Trophoblast cell (in vitro differentiated cells and primary cell): ENCODE measurements around the gene SH3GLB2.

Source experiments
- DNase-seq, 2 donors: peaks; one replicate each; pipeline ENCODE4 v3.0.0-alpha.2; 2016
- H2AFZ ChIP-seq: 2 replicates; pipeline ENCODE4 v1.6.1; 2013; ENCODE audit warnings: low read length, moderate library complexity, mild to moderate bottlenecking; ENCODE audit not compliant: insufficient read depth, poor library complexity
- H2AK5ac ChIP-seq: 2 replicates; pipeline ENCODE4 v1.6.1; 2013; ENCODE audit warnings: mild to moderate bottlenecking, low read length
- H2BK120ac ChIP-seq: 2 replicates; pipeline ENCODE4 v1.6.1; 2013; ENCODE audit warnings: low read length, mild to moderate bottlenecking, moderate library complexity; ENCODE audit not compliant: insufficient read depth, poor library complexity
- H2BK12ac ChIP-seq: 2 replicates; pipeline ENCODE4 v1.6.1; 2013; ENCODE audit warnings: mild to moderate bottlenecking, low read length, moderate library complexity
- H2BK5ac ChIP-seq: 2 replicates; pipeline ENCODE4 v1.6.1; 2013; ENCODE audit warnings: low read length, low read depth, moderate library complexity, mild to moderate bottlenecking; ENCODE audit not compliant: poor library complexity
- H3K14ac ChIP-seq: 2 replicates; pipeline ENCODE4 v1.6.1; 2013; ENCODE audit warnings: mild to moderate bottlenecking, low read length
- H3K18ac ChIP-seq: 2 replicates; pipeline ENCODE4 v1.6.1; 2013; ENCODE audit warnings: mild to moderate bottlenecking, low read length
- H3K23ac ChIP-seq: 2 replicates; pipeline ENCODE4 v1.6.1; 2013; ENCODE audit warnings: low read length
- H3K27ac ChIP-seq: 2 replicates; pipeline ENCODE4 v1.5.1; 2013; ENCODE audit warnings: low read depth, mild to moderate bottlenecking, inconsistent platforms, low read length, moderate library complexity
- H3K27me3 ChIP-seq: 2 replicates; pipeline ENCODE4 v1.6.1; 2013; ENCODE audit warnings: inconsistent platforms, mild to moderate bottlenecking, low read length, moderate library complexity; ENCODE audit not compliant: insufficient read depth
- H3K36me3 ChIP-seq, 2 experiments: 1 replicate in 1 of 2; 2 replicates in 1 of 2; pipeline ENCODE4 v1.6.1; 2013; ENCODE audit warnings: low read length in 2 of 2, mild to moderate bottlenecking in 2 of 2, moderate library complexity in 1 of 2; ENCODE audit not compliant: insufficient read depth in 2 of 2, control insufficient read depth in 1 of 2
- H3K4ac ChIP-seq: 2 replicates; pipeline ENCODE4 v1.6.1; 2013; ENCODE audit warnings: low read depth, mild to moderate bottlenecking, low read length, moderate library complexity
- H3K4me1 ChIP-seq, 2 experiments: 1 replicate in 1 of 2; 2 replicates in 1 of 2; pipeline ENCODE4 v1.6.1; 2013; ENCODE audit warnings: low read length in 2 of 2, mild to moderate bottlenecking in 2 of 2, moderate library complexity in 1 of 2; ENCODE audit not compliant: insufficient read depth in 2 of 2, control insufficient read depth in 1 of 2
- H3K4me2 ChIP-seq: 2 replicates; pipeline ENCODE4 v1.6.1; 2013; ENCODE audit warnings: inconsistent platforms, mild to moderate bottlenecking, low read length, moderate library complexity
- H3K4me3 ChIP-seq: 2 replicates; pipeline ENCODE4 v1.5.1; 2013; ENCODE audit warnings: mild to moderate bottlenecking, low read depth, low read length, inconsistent platforms
- H3K79me1 ChIP-seq: one replicate; pipeline ENCODE4 v1.6.1; 2013; ENCODE audit warnings: low read length
- H3K79me2 ChIP-seq: 2 replicates; pipeline ENCODE4 v1.6.1; 2013; ENCODE audit warnings: low read length, mild to moderate bottlenecking; ENCODE audit not compliant: control insufficient read depth, insufficient read depth, poor library complexity
- H3K9ac ChIP-seq: 2 replicates; pipeline ENCODE4 v1.6.1; 2013; ENCODE audit warnings: mild to moderate bottlenecking, low read length
- H3K9me3 ChIP-seq: 2 replicates; pipeline ENCODE4 v1.6.1; 2013; ENCODE audit warnings: low read depth, mild to moderate bottlenecking, control low read depth, inconsistent platforms, low read length; ENCODE audit not compliant: insufficient read depth
- H4K12ac ChIP-seq: 2 replicates; pipeline ENCODE4 v1.6.1; 2013; ENCODE audit warnings: low read depth, mild to moderate bottlenecking, low read length, moderate library complexity
- H4K8ac ChIP-seq: 2 replicates; pipeline ENCODE4 v1.6.1; 2013; ENCODE audit warnings: low read depth, mild to moderate bottlenecking, low read length, moderate library complexity
- H4K91ac ChIP-seq: one replicate; pipeline ENCODE4 v1.6.1; 2013; ENCODE audit warnings: low read depth, mild to moderate bottlenecking, low read length, moderate library complexity
- WGBS: extraction: QIAGEN DNeasy Blood & Tissue Kit; methylation state at CpG from one replicate; pipeline ENCODE4 v1.1.7; 2013; ENCODE audit warnings: missing lambda C conversion rate; ENCODE audit not compliant: insufficient read length, insufficient coverage; ENCODE audit errors: extremely low coverage; 5-methylcytosine and 5-hydroxymethylcytosine counted together

Gene SH3GLB2

DNA sequence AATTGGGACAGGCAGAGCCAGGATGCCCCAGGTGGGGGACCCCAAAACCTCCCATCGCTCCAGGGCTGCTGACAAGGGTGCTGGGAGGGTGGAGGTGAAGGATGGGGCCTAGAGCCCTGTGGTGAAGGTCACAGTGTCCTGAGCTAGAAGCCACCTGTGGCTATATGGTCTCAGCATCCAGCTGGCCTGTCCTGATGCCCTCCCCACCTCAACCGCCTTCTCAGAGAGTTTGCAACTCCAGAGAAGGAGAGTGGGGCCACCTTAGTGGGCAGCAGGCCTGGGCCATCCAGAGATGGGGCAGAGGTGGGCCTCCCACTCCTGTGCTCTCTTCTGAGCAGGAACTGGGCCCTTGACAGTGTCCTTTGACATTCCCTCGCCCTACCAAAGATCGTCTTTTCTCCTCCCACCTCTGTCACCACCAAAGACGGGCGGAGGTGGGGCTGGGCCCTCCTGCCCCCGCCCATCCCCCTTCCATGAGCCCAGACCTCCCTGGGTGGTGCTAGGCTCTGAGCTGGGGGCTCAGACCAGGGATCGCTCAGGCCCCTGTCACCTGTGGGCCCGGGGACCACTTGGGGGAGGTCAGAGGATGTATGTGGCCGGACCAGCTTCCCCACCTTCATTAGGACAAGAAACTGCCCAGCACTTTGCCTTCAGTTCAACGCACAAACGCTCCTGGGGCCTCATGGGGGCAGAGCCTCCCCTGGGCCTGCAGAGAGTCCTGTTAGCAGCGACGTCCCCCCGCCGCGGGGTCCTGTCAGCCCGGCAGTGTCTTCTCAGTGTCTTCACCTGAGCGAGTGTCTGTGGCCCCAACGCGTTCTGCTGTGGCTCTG, 42.8 kb upstream of the SH3GLB2 start:
- Histone ChIP-seq H4K91ac (no peak overlapping the region), H2BK12ac (no peak overlapping the region), H3K9me3 (peaks cover 2% of the 10 kb centered on the region), H3K4ac (no peak overlapping the region), H3K9ac (no peak overlapping the region), H3K79me1 (no peaks in the 10 kb centered on the region), H2AK5ac (no peak overlapping the region), H3K4me1 (no peaks in the 10 kb centered on the region), H3K14ac (no peak overlapping the region), H4K12ac (no peak overlapping the region), H3K23ac (no peak overlapping the region), H2AFZ (no peak overlapping the region), H3K18ac (no peak overlapping the region), H2BK5ac (no peak overlapping the region), H3K36me3 (peaks cover 43 to 45% of the 10 kb centered on the region in 2 experiments), H2BK120ac (no peak overlapping the region), H3K27ac (no peak overlapping the region), H3K4me2 (no peak overlapping the region), H4K8ac (no peak overlapping the region), H3K4me3 (no peak overlapping the region), H3K79me2 (no peaks in the 10 kb centered on the region), H3K27me3 (no peaks in the 10 kb centered on the region)
- no peak for DNase-seq
- WGBS, result no CpG with 5 or more reads among the region's 21 CpGs

DNA sequence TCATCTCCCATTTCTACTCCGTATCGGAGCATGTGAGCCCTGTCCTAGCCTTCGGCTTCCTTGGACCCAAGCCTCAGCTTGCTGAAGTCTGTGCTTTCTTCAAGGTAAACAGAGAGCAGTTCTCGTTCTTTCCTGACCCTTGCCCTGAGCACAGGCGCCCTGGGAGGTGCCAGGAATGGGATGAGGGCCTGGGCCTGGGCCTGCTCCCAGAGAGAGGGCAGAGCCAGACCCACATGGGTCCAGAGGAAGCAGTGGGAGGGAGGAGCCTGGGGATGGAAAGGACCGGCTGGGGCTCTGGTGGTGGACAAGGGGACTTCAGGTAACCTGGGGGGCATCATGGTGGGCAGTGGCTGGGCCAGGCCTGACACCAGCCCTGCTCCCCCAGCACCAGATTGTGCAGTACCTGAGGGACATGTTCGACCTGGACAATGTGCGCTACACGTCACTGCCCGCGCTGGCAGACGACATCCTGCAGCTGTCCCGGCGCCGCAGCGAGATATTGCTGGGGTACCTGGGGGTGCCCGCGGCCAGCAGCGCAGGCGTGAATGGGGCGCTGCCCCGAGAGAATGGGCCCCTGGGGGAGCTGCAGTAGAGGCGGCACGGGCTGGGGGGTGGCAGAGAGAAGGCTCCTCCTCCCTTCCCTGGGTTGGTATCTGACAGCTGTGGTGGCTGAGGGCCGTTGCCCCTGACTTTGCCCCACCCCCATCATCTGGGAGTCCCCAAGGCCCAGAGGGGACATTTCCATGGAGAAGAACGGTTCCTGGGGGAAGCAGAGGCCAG, 41.9 kb upstream of the SH3GLB2 start:
- Histone ChIP-seq H3K79me1 (no peaks in the 10 kb centered on the region), H2AFZ (no peak overlapping the region), H3K27me3 (no peaks in the 10 kb centered on the region), H4K91ac (no peak overlapping the region), H3K4ac (no peak overlapping the region), H3K18ac (no peak overlapping the region), H3K14ac (no peak overlapping the region), H2BK5ac (no peak overlapping the region), H2BK12ac (no peak overlapping the region), H3K9me3 (peaks cover 2% of the 10 kb centered on the region), H3K36me3 (peaks cover 50% of the 10 kb centered on the region in 2 experiments), H3K79me2 (no peaks in the 10 kb centered on the region), H3K4me3 (no peak overlapping the region), H3K23ac (no peak overlapping the region), H3K4me2 (no peak overlapping the region), H3K27ac (no peak overlapping the region), H2BK120ac (no peak overlapping the region), H2AK5ac (no peak overlapping the region), H3K9ac (no peak overlapping the region), H4K12ac (peak overlapping the region; percentile 44), H3K4me1 (no peaks in the 10 kb centered on the region), H4K8ac (no peak overlapping the region)
- DNase-seq, result no peak
- no CpG with 5 or more reads among the region's 26 CpGs for WGBS

DNA sequence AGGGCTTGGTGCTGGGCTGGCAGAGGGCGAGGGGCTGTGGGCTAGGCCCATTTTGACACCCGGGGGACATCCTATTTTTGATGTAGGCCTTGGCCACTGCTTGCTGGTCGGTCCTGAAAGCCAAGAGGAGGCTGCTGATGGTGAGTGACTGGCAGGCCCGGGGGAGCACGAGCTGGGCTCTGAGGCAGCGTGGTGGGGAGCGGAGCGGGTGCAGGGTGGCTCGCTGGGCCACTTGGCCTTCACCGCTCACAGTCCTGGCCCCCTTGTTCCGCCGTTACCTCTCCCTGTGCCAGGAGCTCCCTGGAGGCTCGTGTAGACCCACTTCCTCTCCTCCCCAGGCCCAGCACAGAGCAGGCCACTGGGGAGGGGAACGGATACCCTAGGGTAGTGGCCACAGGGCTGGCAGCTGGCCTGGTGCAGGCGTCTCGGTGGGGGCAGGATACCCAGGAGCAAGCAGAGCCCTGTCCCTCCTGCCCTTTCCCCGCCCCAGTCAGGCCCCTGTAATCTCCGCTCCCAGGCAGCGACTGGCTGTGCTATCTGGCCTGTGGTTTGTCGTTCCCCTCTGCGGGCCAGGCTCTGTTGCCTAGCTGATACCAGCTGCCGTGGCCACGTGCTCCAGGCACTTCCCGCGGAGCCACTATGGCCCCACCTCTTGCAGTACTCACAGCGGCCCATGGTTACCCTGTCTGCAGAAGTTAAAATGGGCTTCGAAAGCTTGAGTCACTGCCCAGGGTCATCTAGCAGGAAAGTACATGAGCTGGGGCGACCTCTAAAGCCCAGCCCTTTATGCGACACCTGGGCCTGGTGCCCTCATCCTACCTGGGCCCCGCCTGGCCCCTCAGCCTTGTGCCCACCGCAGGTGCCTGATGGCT, 41.1 kb upstream of the SH3GLB2 start:
- Histone ChIP-seq H3K79me1 (no peaks in the 10 kb centered on the region), H3K36me3 (peaks cover 54 to 56% of the 10 kb centered on the region in 2 experiments), H2AFZ (no peak overlapping the region), H3K27me3 (no peaks in the 10 kb centered on the region), H4K91ac (no peak overlapping the region), H2AK5ac (no peak overlapping the region), H3K14ac (no peak overlapping the region), H3K18ac (no peak overlapping the region), H4K8ac (no peak overlapping the region), H2BK12ac (no peak overlapping the region), H2BK5ac (no peak overlapping the region), H3K4me1 (no peaks in the 10 kb centered on the region), H3K79me2 (no peaks in the 10 kb centered on the region), H3K4ac (no peak overlapping the region), H3K4me2 (no peak overlapping the region), H4K12ac (no peak overlapping the region), H3K9me3 (peaks cover 2% of the 10 kb centered on the region), H3K27ac (no peak overlapping the region), H3K23ac (no peak overlapping the region), H3K9ac (no peak overlapping the region), H2BK120ac (no peak overlapping the region), H3K4me3 (no peak overlapping the region)
- DNase-seq, result peak; percentile 33 to 34
- no CpG with 5 or more reads among the region's 31 CpGs for WGBS

DNA sequence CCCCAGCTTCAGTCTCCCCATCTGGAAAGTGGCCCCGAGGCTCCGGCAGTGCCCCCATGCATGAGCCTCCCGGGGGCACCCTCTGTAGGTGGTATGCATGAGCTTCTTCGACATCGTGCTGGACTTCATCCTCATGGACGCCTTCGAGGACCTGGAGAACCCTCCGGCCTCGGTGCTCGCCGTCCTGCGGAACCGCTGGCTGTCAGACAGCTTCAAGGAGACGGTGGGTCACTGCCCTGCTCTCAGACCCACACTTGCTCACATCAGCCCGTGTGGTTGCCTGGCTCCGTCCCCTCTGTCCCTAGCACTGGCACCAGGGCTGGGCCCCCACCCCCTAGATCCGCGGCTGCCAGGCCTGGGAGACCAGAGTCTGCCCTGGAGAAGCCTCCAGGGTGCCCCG, 40.0 kb upstream of the SH3GLB2 start:
- Histone ChIP-seq H2BK120ac (no peak overlapping the region), H4K91ac (no peak overlapping the region), H3K79me1 (no peaks in the 10 kb centered on the region), H3K27me3 (no peaks in the 10 kb centered on the region), H3K23ac (no peak overlapping the region), H2BK5ac (no peak overlapping the region), H3K4me1 (no peaks in the 10 kb centered on the region), H2AFZ (no peak overlapping the region), H3K18ac (no peak overlapping the region), H3K9ac (no peak overlapping the region), H3K4ac (no peak overlapping the region), H4K12ac (no peak overlapping the region), H3K79me2 (no peaks in the 10 kb centered on the region), H3K36me3 (peaks cover 60 to 62% of the 10 kb centered on the region in 2 experiments), H2AK5ac (no peak overlapping the region), H4K8ac (no peak overlapping the region), H3K9me3 (peaks cover 2% of the 10 kb centered on the region), H3K14ac (no peak overlapping the region), H3K27ac (no peak overlapping the region), H2BK12ac (no peak overlapping the region), H3K4me3 (no peak overlapping the region), H3K4me2 (no peak overlapping the region)
- WGBS, result no CpG with 5 or more reads among the region's 19 CpGs
- no peak for DNase-seq
